NCI-H146 (cell line): ENCODE results near the gene ZNF609.

Experiments
- DNase-seq: peaks from one replicate; lab custom pipeline; 2025; lab: John Stamatoyannopoulos, UW

Gene ZNF609, protein sequence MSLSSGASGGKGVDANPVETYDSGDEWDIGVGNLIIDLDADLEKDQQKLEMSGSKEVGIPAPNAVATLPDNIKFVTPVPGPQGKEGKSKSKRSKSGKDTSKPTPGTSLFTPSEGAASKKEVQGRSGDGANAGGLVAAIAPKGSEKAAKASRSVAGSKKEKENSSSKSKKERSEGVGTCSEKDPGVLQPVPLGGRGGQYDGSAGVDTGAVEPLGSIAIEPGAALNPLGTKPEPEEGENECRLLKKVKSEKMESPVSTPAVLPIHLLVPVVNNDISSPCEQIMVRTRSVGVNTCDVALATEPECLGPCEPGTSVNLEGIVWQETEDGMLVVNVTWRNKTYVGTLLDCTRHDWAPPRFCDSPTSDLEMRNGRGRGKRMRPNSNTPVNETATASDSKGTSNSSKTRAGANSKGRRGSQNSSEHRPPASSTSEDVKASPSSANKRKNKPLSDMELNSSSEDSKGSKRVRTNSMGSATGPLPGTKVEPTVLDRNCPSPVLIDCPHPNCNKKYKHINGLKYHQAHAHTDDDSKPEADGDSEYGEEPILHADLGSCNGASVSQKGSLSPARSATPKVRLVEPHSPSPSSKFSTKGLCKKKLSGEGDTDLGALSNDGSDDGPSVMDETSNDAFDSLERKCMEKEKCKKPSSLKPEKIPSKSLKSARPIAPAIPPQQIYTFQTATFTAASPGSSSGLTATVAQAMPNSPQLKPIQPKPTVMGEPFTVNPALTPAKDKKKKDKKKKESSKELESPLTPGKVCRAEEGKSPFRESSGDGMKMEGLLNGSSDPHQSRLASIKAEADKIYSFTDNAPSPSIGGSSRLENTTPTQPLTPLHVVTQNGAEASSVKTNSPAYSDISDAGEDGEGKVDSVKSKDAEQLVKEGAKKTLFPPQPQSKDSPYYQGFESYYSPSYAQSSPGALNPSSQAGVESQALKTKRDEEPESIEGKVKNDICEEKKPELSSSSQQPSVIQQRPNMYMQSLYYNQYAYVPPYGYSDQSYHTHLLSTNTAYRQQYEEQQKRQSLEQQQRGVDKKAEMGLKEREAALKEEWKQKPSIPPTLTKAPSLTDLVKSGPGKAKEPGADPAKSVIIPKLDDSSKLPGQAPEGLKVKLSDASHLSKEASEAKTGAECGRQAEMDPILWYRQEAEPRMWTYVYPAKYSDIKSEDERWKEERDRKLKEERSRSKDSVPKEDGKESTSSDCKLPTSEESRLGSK (N-terminal part only)

GRCh38 chr15:64460206-64460723 lies at the start of gene ZNF609:
ZNF609 (plus strand) TSS chr15:64460578; CDS start chr15:64499420, 38,842 bp downstream.
- peak; percentile 80 for DNase-seq

GRCh38 chr15:64412216-64412615 lies 48.2 kb upstream of the ZNF609 start:
- DNase-seq, result no peak

- DNase-seq, result no peak
These were observed 37.7 kb upstream of the ZNF609 start for GRCh38 chr15:64422697-64423096.

DNA sequence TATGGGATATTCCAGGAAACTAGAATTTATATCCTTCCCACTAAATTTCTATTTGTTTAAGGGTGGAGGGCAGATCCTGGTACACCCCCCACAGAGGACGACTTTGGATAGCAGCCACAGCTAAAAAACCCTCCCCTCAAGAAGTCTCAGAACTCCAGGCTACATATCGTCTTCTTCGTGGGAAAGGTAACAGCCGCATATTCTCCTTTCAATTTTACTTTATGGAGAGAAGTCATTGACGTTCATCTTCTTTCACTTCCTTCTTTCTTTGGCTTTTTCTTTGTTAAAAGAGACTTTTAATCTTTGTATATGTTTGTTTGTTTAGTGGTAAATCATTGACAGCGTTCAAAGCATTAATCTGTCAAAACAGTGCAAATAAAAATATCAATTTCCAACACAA lies 36.4 kb upstream of the ZNF609 start:
- no peak for DNase-seq

GRCh38 chr15:64425221-64425620 lies 35.2 kb upstream of the ZNF609 start:
- DNase-seq, result no peak

GRCh38 chr15:64426845-64427465 lies 33.4 kb upstream of the ZNF609 start:
- no peak for DNase-seq

GRCh38 chr15:64429448-64429847 lies 30.9 kb upstream of the ZNF609 start:
- DNase-seq, result no peak

GRCh38 chr15:64430000-64430735 lies 30.2 kb upstream of the ZNF609 start:
- DNase-seq, result peak; percentile 51

DNA sequence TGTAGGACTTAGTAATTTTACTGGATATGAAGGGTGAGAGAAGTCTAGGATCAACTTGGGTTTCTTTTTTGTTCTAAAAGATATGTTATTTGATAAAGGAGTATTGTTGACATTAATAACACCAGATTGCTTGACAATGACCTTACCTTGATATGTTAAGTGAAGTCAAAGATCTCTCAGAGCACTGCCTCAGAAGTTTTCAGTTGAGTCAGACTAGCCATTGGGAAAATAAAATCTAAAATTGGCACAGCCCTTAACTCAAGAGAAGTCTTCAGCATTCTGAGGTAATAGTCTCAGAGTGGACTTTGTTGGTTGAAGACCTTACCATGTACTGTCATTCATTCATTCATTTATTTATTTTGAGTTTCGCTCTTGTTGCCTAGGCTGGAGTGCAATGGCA lies 22.4 kb upstream of the ZNF609 start:
- no peak for DNase-seq

GRCh38 chr15:64438653-64439447 lies 21.5 kb upstream of the ZNF609 start:
- no peak for DNase-seq

GRCh38 chr15:64441852-64442251 lies 18.5 kb upstream of the ZNF609 start:
- DNase-seq, result no peak

GRCh38 chr15:64443016-64443415 lies 17.4 kb upstream of the ZNF609 start:
- no peak for DNase-seq

- DNase-seq, result no peak
These were observed 16.4 kb upstream of the ZNF609 start for GRCh38 chr15:64443747-64444621.

- DNase-seq, result no peak
These were observed 15.5 kb upstream of the ZNF609 start for GRCh38 chr15:64444836-64445235.

DNA sequence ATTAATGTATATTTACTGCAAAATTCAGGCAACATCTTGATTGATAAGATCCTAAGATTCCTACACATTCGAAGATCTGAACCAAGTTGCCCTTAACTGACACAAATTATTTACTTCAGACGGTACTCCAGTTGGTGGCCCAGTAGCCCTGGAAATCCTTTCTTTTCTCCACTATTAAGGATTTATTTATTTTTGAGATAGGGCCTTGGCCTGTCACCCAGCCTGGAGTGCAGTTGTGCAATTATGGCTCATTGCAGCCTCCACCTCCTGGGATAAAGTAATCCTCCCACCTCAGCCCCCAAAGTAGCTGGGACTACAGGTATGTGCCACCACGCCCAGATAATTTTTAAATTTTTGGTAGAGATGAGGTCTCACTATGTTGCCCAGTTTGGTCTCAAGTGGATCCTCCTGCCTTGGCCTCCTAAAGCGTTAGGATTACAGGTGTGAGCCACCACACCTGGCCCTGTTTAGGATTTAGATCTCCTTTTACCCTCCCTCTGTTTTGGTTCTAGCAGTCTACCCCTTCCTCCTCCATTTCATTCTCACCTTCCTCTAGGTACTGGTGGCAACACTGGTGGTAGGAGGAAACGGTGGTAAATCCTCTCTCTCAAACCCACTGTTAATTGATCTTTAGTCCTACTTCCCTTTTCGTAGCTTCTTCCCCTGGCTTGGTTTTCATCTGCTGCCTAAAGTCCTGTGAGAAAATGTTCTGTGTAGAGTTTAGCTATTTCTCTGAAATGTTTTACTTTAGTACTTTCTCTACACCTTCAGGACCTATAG lies 12.7 kb upstream of the ZNF609 start:
- no peak for DNase-seq

- DNase-seq, result no peak
These were observed 7.2 kb upstream of the ZNF609 start for GRCh38 chr15:64452988-64453688.

GRCh38 chr15:64453689-64454037 lies 6.7 kb upstream of the ZNF609 start:
- no peak for DNase-seq

- no peak for DNase-seq
These were observed 6.1 kb upstream of the ZNF609 start for GRCh38 chr15:64454282-64454681.
